GM19193 (cell line): ENCODE results near the gene ACSM4.

Experiments
- POLR2A ChIP-seq: IDR thresholded peaks from 4 replicates; pipeline ENCODE4 v1.6.1; 2011; ENCODE audit not compliant: insufficient read depth, insufficient read length; ENCODE audit errors: extremely low read depth

Gene ACSM4

GRCh38 chr12:7303772-7304171 is at the start of gene ACSM4:
Gene ACSM4 (plus strand): TSS chr12:7304072. CDS start chr12:7304332, 260 bp downstream.
- TF ChIP-seq POLR2A = no peak

- no peak for TF ChIP-seq POLR2A
These were observed 44.8 kb upstream of the ACSM4 start for GRCh38 chr12:7259060-7259459.

- no peak for TF ChIP-seq POLR2A
These were observed 39.3 kb upstream of the ACSM4 start for GRCh38 chr12:7264538-7264937.

- TF ChIP-seq POLR2A = no peak
These were observed 38.6 kb upstream of the ACSM4 start for GRCh38 chr12:7265251-7265650.

GRCh38 chr12:7269273-7269672 is 34.6 kb upstream of the ACSM4 start:
- no peak for TF ChIP-seq POLR2A

- no peak for TF ChIP-seq POLR2A
These were observed 31.9 kb upstream of the ACSM4 start for GRCh38 chr12:7271893-7272514.

GRCh38 chr12:7282844-7283243 is 21.0 kb upstream of the ACSM4 start:
- no peak for TF ChIP-seq POLR2A

GRCh38 chr12:7289743-7290142 is 14.1 kb upstream of the ACSM4 start:
- TF ChIP-seq POLR2A = no peak

GRCh38 chr12:7292300-7292699 is 11.6 kb upstream of the ACSM4 start:
- TF ChIP-seq POLR2A = no peak

GRCh38 chr12:7293670-7294069 is 10.2 kb upstream of the ACSM4 start:
- TF ChIP-seq POLR2A = no peak

GRCh38 chr12:7295529-7295928 is 8.3 kb upstream of the ACSM4 start:
- TF ChIP-seq POLR2A = no peak

- TF ChIP-seq POLR2A = no peak
These were observed 6.0 kb upstream of the ACSM4 start for GRCh38 chr12:7297865-7298264.

- no peak for TF ChIP-seq POLR2A
These were observed 1.4 kb upstream of the ACSM4 start for GRCh38 chr12:7302266-7302986.

GRCh38 chr12:7303230-7303629 is 642 bp upstream of the ACSM4 start:
- no peak for TF ChIP-seq POLR2A

- no peak for TF ChIP-seq POLR2A
These were observed 584 bp downstream of the ACSM4 start for GRCh38 chr12:7304456-7304855.

- no peak for TF ChIP-seq POLR2A
These were observed 6.2 kb downstream of the ACSM4 start for GRCh38 chr12:7310070-7310469.
